Cardiac fibroblast (primary cell): ENCODE results near the gene SLC6A19.
"Not testable (repeated sequence)": the region's sequence is repeated elsewhere in the genome, so short reads cannot be mapped to it uniquely, and the experiment has no call there.

Experiments used
- DNase-seq, 2 donors: peaks; one replicate each; pipeline versions ENCODE4 v3.0.0 to v3.0.0-alpha.2; 2010; ENCODE audit warnings: low read depth in 2 of 2
- H3K4me3 ChIP-seq, 2 donors: replicated peaks in 1 of 2; 1 replicate in 1 of 2; 2 replicates in 1 of 2; pipeline ENCODE4 v1.5.1; 2011; ENCODE audit warnings: low read depth in 2 of 2, low read length in 2 of 2, mild to moderate bottlenecking in 2 of 2, moderate library complexity in 1 of 2
- CTCF ChIP-seq: IDR thresholded peaks from one replicate; pipeline ENCODE4 v1.5.1; 2011; ENCODE audit warnings: low read depth, mild to moderate bottlenecking, low read length, inconsistent platforms

Gene SLC6A19

GRCh38 chr5:1156754-1157460, 44.5 kb upstream of the SLC6A19 start:
- no peak for TF ChIP-seq CTCF
- no peak overlapping the region for H3K4me3 ChIP-seq
- no peak for DNase-seq

GRCh38 chr5:1157461-1157986, 43.9 kb upstream of the SLC6A19 start:
- DNase-seq, H3K4me3 ChIP-seq: not testable (repeated sequence)

- no peak for TF ChIP-seq CTCF
- DNase-seq = no peak
- no peak overlapping the region for H3K4me3 ChIP-seq
These were observed 42.6 kb upstream of the SLC6A19 start for GRCh38 chr5:1158647-1159340.

- no peak for TF ChIP-seq CTCF
- no peak overlapping the region for H3K4me3 ChIP-seq
- DNase-seq = no peak
These were observed 42.1 kb upstream of the SLC6A19 start for GRCh38 chr5:1159341-1159675.

- no peak for DNase-seq
- TF ChIP-seq CTCF = no peak
- H3K4me3 ChIP-seq = no peak overlapping the region
These were observed 41.5 kb upstream of the SLC6A19 start for GRCh38 chr5:1159774-1160406.

GRCh38 chr5:1161108-1161832, 40.1 kb upstream of the SLC6A19 start:
- peak in 1 of 2 donors; percentile 41 for DNase-seq

More at GRCh38 chr5:1161108-1161832, 40.1 kb upstream of the SLC6A19 start:
- H3K4me3 ChIP-seq = no peak overlapping the region
- no peak for TF ChIP-seq CTCF
